Islet of Langerhans (tissue), 1 donor: Measurements from ENCODE around the gene PM20D2.
A peak's percentile ranks its signal among the peaks of the same experiment; 100 is the strongest.

ENCODE experiments used
- FAIRE-seq: peaks from one replicate; lab custom pipeline; 2011; peaks lifted over from hg19 to GRCh38; lab: Jason Lieb, UNC

PM20D2 gene

GRCh38 chr6:89145091-89145955 is 532 bp upstream of the PM20D2 start:
- peak; percentile 17 for FAIRE-seq

- peak; percentile 83 for FAIRE-seq
Observed at GRCh38 chr6:89146718-89147700, 1.2 kb downstream of the PM20D2 start.

- FAIRE-seq = no peak
Observed at GRCh38 chr6:89148016-89148750, 2.3 kb downstream of the PM20D2 start.

- FAIRE-seq = peak; percentile 68
Observed at GRCh38 chr6:89154131-89154530, 8.3 kb downstream of the PM20D2 start.

- no peak for FAIRE-seq
Observed at GRCh38 chr6:89160331-89161092, 14.7 kb downstream of the PM20D2 start.

- FAIRE-seq = no peak
Observed at GRCh38 chr6:89161326-89162046, 15.6 kb downstream of the PM20D2 start.

- FAIRE-seq = no peak
Observed at GRCh38 chr6:89162047-89162371, 16.2 kb downstream of the PM20D2 start.

GRCh38 chr6:89172131-89172530 is 26.3 kb downstream of the PM20D2 start:
- FAIRE-seq = no peak

- FAIRE-seq = no peak
Observed at GRCh38 chr6:89173634-89174033, 27.8 kb downstream of the PM20D2 start.

- no peak for FAIRE-seq
Observed at GRCh38 chr6:89180112-89180511, 34.3 kb downstream of the PM20D2 start.

- FAIRE-seq = no peak
Observed at GRCh38 chr6:89180971-89181370, 35.1 kb downstream of the PM20D2 start.

- FAIRE-seq = no peak
Observed at GRCh38 chr6:89183294-89183693, 37.4 kb downstream of the PM20D2 start.

- no peak for FAIRE-seq
Observed at GRCh38 chr6:89184344-89184743, 38.5 kb downstream of the PM20D2 start.

GRCh38 chr6:89186762-89187161 is 40.9 kb downstream of the PM20D2 start:
- no peak for FAIRE-seq

GRCh38 chr6:89187504-89187903 is 41.6 kb downstream of the PM20D2 start:
- no peak for FAIRE-seq

GRCh38 chr6:89190741-89191140 is 44.9 kb downstream of the PM20D2 start:
- FAIRE-seq = no peak

GRCh38 chr6:89194559-89194958 is 48.7 kb downstream of the PM20D2 start:
- FAIRE-seq = no peak

GRCh38 chr6:89197141-89197540 is 51.3 kb downstream of the PM20D2 start:
- no peak for FAIRE-seq

- no peak for FAIRE-seq
Observed at GRCh38 chr6:89198235-89198634, 52.4 kb downstream of the PM20D2 start.

GRCh38 chr6:89199579-89199978 is 53.7 kb downstream of the PM20D2 start:
- FAIRE-seq = no peak

GRCh38 chr6:89200706-89201215 is 54.9 kb downstream of the PM20D2 start:
- FAIRE-seq = no peak
